ENCODE data around the gene MAGI2.

Gene MAGI2

GRCh38 chr7:79227044-79227443, 226.4 kb downstream of the MAGI2 start:
- no peak overlapping the region for H3K14ac ChIP-seq (ENCODE audit: low read length)
- no peak overlapping the region for H3K4me2 ChIP-seq (ENCODE audit: insufficient read depth, low read length, poor library complexity, severe bottlenecking)
- no peak overlapping the region for H3K9ac ChIP-seq (ENCODE audit: low read depth, low read length, poor library complexity)
- no peak overlapping the region for H2AK5ac ChIP-seq (ENCODE audit: low read depth, low read length)
- no peaks in the 10 kb centered on the region for H3K4me1 ChIP-seq (ENCODE audit: control insufficient read depth in 2 of 2, insufficient read depth in 1 of 2, low read depth in 1 of 2, low read length in 2 of 2)
- no peak overlapping the region for H4K91ac ChIP-seq (ENCODE audit: low read depth, low read length, poor library complexity)
- no peaks in the 10 kb centered on the region for H3K79me1 ChIP-seq (ENCODE audit: low read depth, low read length)
- H3K18ac ChIP-seq (ENCODE audit: low read length), result no peak overlapping the region
- no peaks in the 10 kb centered on the region for H3K9me3 ChIP-seq (replicated peaks in 1 of 2; ENCODE audit: control insufficient read depth in 2 of 2, insufficient read depth in 1 of 2, low read depth in 1 of 2, low read length in 2 of 2)
- H2AFZ ChIP-seq (ENCODE audit: low read length), result no peak overlapping the region
- no CpG with 5 or more reads among the region's 1 CpG for WGBS, 2 donors (ENCODE audit: extremely low coverage in 2 of 2, insufficient read length in 2 of 2, insufficient replicate concordance in 1 of 2)
- H2BK120ac ChIP-seq (ENCODE audit: low read depth, low read length), result no peak overlapping the region
- no peaks in the 10 kb centered on the region for H3K27me3 ChIP-seq (ENCODE audit: control insufficient read depth in 3 of 3, insufficient read depth in 3 of 3, low read depth in 1 of 3, low read length in 3 of 3)
- no peak overlapping the region for H2BK5ac ChIP-seq (ENCODE audit: low read length)
- DNase-seq (ENCODE audit: low spot score), result no peak
- H3K4me3 ChIP-seq (ENCODE audit: low read length in 2 of 2), result no peak overlapping the region
- H2BK12ac ChIP-seq (ENCODE audit: low read length), result no peak overlapping the region
- H3K36me3 ChIP-seq (replicated peaks in 1 of 2; ENCODE audit: control insufficient read depth in 2 of 2, insufficient read depth in 2 of 2, low read length in 2 of 2), result no peaks in the 10 kb centered on the region
- no peak overlapping the region for H3K23ac ChIP-seq (ENCODE audit: low read depth, low read length, poor library complexity)
- no peak overlapping the region for H4K8ac ChIP-seq (ENCODE audit: low read depth, low read length)
- no peak overlapping the region for H2BK15ac ChIP-seq (ENCODE audit: low read length)
- H3K4ac ChIP-seq (ENCODE audit: low read length), result no peak overlapping the region
- no peak overlapping the region for H3K27ac ChIP-seq (replicated peaks; ENCODE audit: low read length)

- H3K79me1 ChIP-seq (ENCODE audit: low read depth, low read length), result no peaks in the 10 kb centered on the region
- H3K18ac ChIP-seq (ENCODE audit: low read length), result no peak overlapping the region
- H2BK5ac ChIP-seq (ENCODE audit: low read length), result no peak overlapping the region
- no peak overlapping the region for H2BK120ac ChIP-seq (ENCODE audit: low read depth, low read length)
- no peak overlapping the region for H3K4ac ChIP-seq (ENCODE audit: low read length)
- H3K4me3 ChIP-seq (ENCODE audit: low read length in 2 of 2), result no peak overlapping the region
- H3K14ac ChIP-seq (ENCODE audit: low read length), result no peak overlapping the region
- no peaks in the 10 kb centered on the region for H3K4me1 ChIP-seq (ENCODE audit: control insufficient read depth in 2 of 2, insufficient read depth in 1 of 2, low read depth in 1 of 2, low read length in 2 of 2)
- H3K23ac ChIP-seq (ENCODE audit: low read depth, low read length, poor library complexity), result no peak overlapping the region
- H3K4me2 ChIP-seq (ENCODE audit: insufficient read depth, low read length, poor library complexity, severe bottlenecking), result no peak overlapping the region
- H2AFZ ChIP-seq (ENCODE audit: low read length), result no peak overlapping the region
- WGBS, 2 donors (ENCODE audit: extremely low coverage in 2 of 2, insufficient read length in 2 of 2, insufficient replicate concordance in 1 of 2), result no CpG with 5 or more reads among the region's 2 CpGs
- H3K9me3 ChIP-seq (replicated peaks in 1 of 2; ENCODE audit: control insufficient read depth in 2 of 2, insufficient read depth in 1 of 2, low read depth in 1 of 2, low read length in 2 of 2), result no peaks in the 10 kb centered on the region
- no peak overlapping the region for H2BK12ac ChIP-seq (ENCODE audit: low read length)
- no peak overlapping the region for H2AK5ac ChIP-seq (ENCODE audit: low read depth, low read length)
- no peak overlapping the region for H3K9ac ChIP-seq (ENCODE audit: low read depth, low read length, poor library complexity)
- H3K27me3 ChIP-seq (ENCODE audit: control insufficient read depth in 3 of 3, insufficient read depth in 3 of 3, low read depth in 1 of 3, low read length in 3 of 3), result no peaks in the 10 kb centered on the region
- H4K8ac ChIP-seq (ENCODE audit: low read depth, low read length), result no peak overlapping the region
- no peak overlapping the region for H3K27ac ChIP-seq (replicated peaks; ENCODE audit: low read length)
- no peak overlapping the region for H2BK15ac ChIP-seq (ENCODE audit: low read length)
- no peak overlapping the region for H4K91ac ChIP-seq (ENCODE audit: low read depth, low read length, poor library complexity)
- no peaks in the 10 kb centered on the region for H3K36me3 ChIP-seq (replicated peaks in 1 of 2; ENCODE audit: control insufficient read depth in 2 of 2, insufficient read depth in 2 of 2, low read length in 2 of 2)
- DNase-seq (ENCODE audit: low spot score), result no peak
These were observed 232.3 kb downstream of the MAGI2 start for GRCh38 chr7:79221211-79221610.

DNA sequence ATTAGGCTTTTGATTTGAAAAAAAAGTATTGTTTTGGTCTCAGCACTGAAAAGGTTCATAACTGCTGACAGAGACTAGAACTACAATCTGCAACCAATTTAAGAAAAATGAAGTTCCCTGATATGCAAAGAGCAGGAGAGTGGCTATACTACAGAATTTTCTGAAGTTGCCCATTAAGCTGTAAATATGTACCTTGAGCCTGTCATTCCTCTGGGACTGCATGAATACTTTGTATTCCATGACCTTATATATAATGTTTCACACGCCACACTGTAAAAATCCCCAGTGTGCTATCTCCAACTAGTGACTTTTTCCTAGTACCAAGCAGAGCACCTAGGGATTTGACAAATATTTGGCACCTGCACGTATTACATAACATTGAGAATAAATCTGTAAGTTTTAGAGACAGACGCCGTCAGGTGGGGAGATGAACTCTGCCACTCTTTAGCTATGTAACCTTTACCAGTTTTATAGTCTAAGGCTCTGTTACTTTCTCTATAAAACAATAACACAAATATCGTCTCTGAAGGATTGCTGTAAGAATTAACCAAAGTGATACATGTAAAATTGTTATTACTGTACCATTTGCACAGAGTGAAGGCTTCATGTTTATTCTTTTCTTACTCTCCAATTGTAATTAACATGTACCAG, 235.4 kb downstream of the MAGI2 start:
- Histone ChIP-seq H3K27ac (replicated peaks; ENCODE audit: low read length) (no peak overlapping the region), H2BK12ac (ENCODE audit: low read length) (no peak overlapping the region), H3K79me1 (ENCODE audit: low read depth, low read length) (no peaks in the 10 kb centered on the region), H4K91ac (ENCODE audit: low read depth, low read length, poor library complexity) (no peak overlapping the region), H2BK15ac (ENCODE audit: low read length) (no peak overlapping the region), H3K27me3 (ENCODE audit: control insufficient read depth in 3 of 3, insufficient read depth in 3 of 3, low read depth in 1 of 3, low read length in 3 of 3) (no peaks in the 10 kb centered on the region), H2AK5ac (ENCODE audit: low read depth, low read length) (no peak overlapping the region), H3K9me3 (replicated peaks in 1 of 2; ENCODE audit: control insufficient read depth in 2 of 2, insufficient read depth in 1 of 2, low read depth in 1 of 2, low read length in 2 of 2) (no peaks in the 10 kb centered on the region), H3K4ac (ENCODE audit: low read length) (no peak overlapping the region), H3K18ac (ENCODE audit: low read length) (no peak overlapping the region), H3K9ac (ENCODE audit: low read depth, low read length, poor library complexity) (no peak overlapping the region), H3K23ac (ENCODE audit: low read depth, low read length, poor library complexity) (no peak overlapping the region), H2BK120ac (ENCODE audit: low read depth, low read length) (no peak overlapping the region), H2BK5ac (ENCODE audit: low read length) (no peak overlapping the region), H3K36me3 (replicated peaks in 1 of 2; ENCODE audit: control insufficient read depth in 2 of 2, insufficient read depth in 2 of 2, low read length in 2 of 2) (no peaks in the 10 kb centered on the region), H3K4me1 (ENCODE audit: control insufficient read depth in 2 of 2, insufficient read depth in 1 of 2, low read depth in 1 of 2, low read length in 2 of 2) (no peaks in the 10 kb centered on the region), H4K8ac (ENCODE audit: low read depth, low read length) (no peak overlapping the region), H2AFZ (ENCODE audit: low read length) (no peak overlapping the region), H3K4me2 (ENCODE audit: insufficient read depth, low read length, poor library complexity, severe bottlenecking) (no peak overlapping the region), H3K14ac (ENCODE audit: low read length) (no peak overlapping the region), H3K4me3 (ENCODE audit: low read length in 2 of 2) (no peak overlapping the region)
- DNase-seq (ENCODE audit: low spot score), result no peak
- WGBS, 2 donors (ENCODE audit: extremely low coverage in 2 of 2, insufficient read length in 2 of 2, insufficient replicate concordance in 1 of 2), result no CpG with 5 or more reads among the region's 5 CpGs

DNA sequence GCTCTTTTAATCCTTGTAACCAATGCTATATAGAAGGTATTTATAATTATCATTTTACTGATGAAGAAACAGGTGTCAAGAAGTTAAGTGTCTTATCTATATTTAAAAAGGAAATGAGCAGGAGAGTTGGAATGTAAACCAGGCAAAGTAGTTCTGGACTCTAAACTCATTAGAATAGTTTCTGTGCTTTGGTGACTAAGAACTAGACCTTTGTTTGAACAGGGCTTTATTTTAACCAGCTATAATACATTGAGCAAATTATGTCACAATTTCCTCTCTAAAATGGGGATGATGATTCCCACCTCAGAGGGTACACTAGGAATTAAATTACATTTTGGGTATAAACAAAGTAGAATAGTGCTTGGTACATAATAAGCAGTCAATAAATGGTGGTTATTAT, 236.0 kb downstream of the MAGI2 start:
- no peak for DNase-seq (ENCODE audit: low spot score)
- H4K91ac ChIP-seq (ENCODE audit: low read depth, low read length, poor library complexity), result no peak overlapping the region

More for the DNA sequence above, 236.0 kb downstream of the MAGI2 start:
- Histone ChIP-seq H3K4ac (ENCODE audit: low read length) (no peak overlapping the region), H3K9me3 (replicated peaks in 1 of 2; ENCODE audit: control insufficient read depth in 2 of 2, insufficient read depth in 1 of 2, low read depth in 1 of 2, low read length in 2 of 2) (no peaks in the 10 kb centered on the region), H3K27me3 (ENCODE audit: control insufficient read depth in 3 of 3, insufficient read depth in 3 of 3, low read depth in 1 of 3, low read length in 3 of 3) (no peaks in the 10 kb centered on the region), H2AK5ac (ENCODE audit: low read depth, low read length) (no peak overlapping the region), H2BK15ac (ENCODE audit: low read length) (no peak overlapping the region), H3K4me1 (ENCODE audit: control insufficient read depth in 2 of 2, insufficient read depth in 1 of 2, low read depth in 1 of 2, low read length in 2 of 2) (no peaks in the 10 kb centered on the region), H3K4me3 (ENCODE audit: low read length in 2 of 2) (no peak overlapping the region), H3K4me2 (ENCODE audit: insufficient read depth, low read length, poor library complexity, severe bottlenecking) (no peak overlapping the region), H2BK120ac (ENCODE audit: low read depth, low read length) (no peak overlapping the region), H3K79me1 (ENCODE audit: low read depth, low read length) (no peaks in the 10 kb centered on the region), H2BK5ac (ENCODE audit: low read length) (no peak overlapping the region), H4K8ac (ENCODE audit: low read depth, low read length) (no peak overlapping the region), H3K18ac (ENCODE audit: low read length) (no peak overlapping the region), H3K14ac (ENCODE audit: low read length) (no peak overlapping the region), H2AFZ (ENCODE audit: low read length) (no peak overlapping the region), H3K27ac (replicated peaks; ENCODE audit: low read length) (no peak overlapping the region), H3K9ac (ENCODE audit: low read depth, low read length, poor library complexity) (no peak overlapping the region), H3K23ac (ENCODE audit: low read depth, low read length, poor library complexity) (no peak overlapping the region), H2BK12ac (ENCODE audit: low read length) (no peak overlapping the region), H3K36me3 (replicated peaks in 1 of 2; ENCODE audit: control insufficient read depth in 2 of 2, insufficient read depth in 2 of 2, low read length in 2 of 2) (no peaks in the 10 kb centered on the region)

All from neuronal stem cell (in vitro differentiated cells).